IMR-90 (cell line): ENCODE measurements around the gene MRTFA. TPM values are rescaled to one million over a fixed set of nuclear protein-coding genes. Genes with fewer than 3 reads are reported as not detected.

Experiments
- ATAC-seq: fragments of 200-7000 bp; cut with Tn5 transposase; 2 replicates; pipeline ENCODE4 v1.9.1; 2020; ENCODE audit warnings: low read depth, mild to moderate bottlenecking, moderate library complexity
- BruUV-seq: library from RNA; stranded (reverse); fragments of 400-500 nt; replicated peaks from 2 replicates; lab custom pipeline; 2021; lab: Mats Ljungman, UMichigan
- CTCF ChIA-PET: fragments of 300-600 bp; formaldehyde crosslinking; extraction: SDS; loops from one replicate; lab custom pipeline; 2021; ENCODE audit warnings: antibody characterized with exemption; lab: Yijun Ruan, JAX
- POLR2A ChIA-PET: fragments of 300-600 bp; sonication (Branson Sonifier 250); formaldehyde crosslinking; loops from one replicate; lab custom pipeline; 2022; ENCODE audit warnings: antibody characterized with exemption; ENCODE audit not compliant: unreplicated experiment; lab: Charles Lee
- DNase-seq: peaks from one replicate; pipeline ENCODE4 v3.0.0; 2013
- H2AFZ ChIP-seq: replicated peaks from 2 replicates; pipeline ENCODE3; 2013; ENCODE audit warnings: low read length, mild to moderate bottlenecking; ENCODE audit not compliant: poor library complexity
- H2AK5ac ChIP-seq: 2 replicates; pipeline ENCODE4 v1.6.1; 2013; ENCODE audit warnings: low read depth, low read length, inconsistent platforms
- H2AK9ac ChIP-seq: replicated peaks from 2 replicates; pipeline ENCODE3; 2013; ENCODE audit warnings: mild to moderate bottlenecking, low read depth, low read length, moderate library complexity; ENCODE audit not compliant: poor library complexity
- H2BK120ac ChIP-seq: 2 replicates; pipeline ENCODE4 v1.6.1; 2013; ENCODE audit warnings: low read depth, low read length, inconsistent platforms
- H2BK15ac ChIP-seq: 3 replicates; pipeline ENCODE4 v1.6.1; 2013; ENCODE audit warnings: low read depth, low read length, inconsistent platforms
- H2BK20ac ChIP-seq: 2 replicates; pipeline ENCODE4 v1.6.1; 2013; ENCODE audit warnings: low read depth, mild to moderate bottlenecking, inconsistent platforms, low read length, moderate library complexity
- H2BK5ac ChIP-seq: 2 replicates; pipeline ENCODE4 v1.6.1; 2013; ENCODE audit warnings: mild to moderate bottlenecking, low read depth, low read length, inconsistent platforms; ENCODE audit not compliant: poor library complexity, severe bottlenecking
- H3K14ac ChIP-seq: replicated peaks from 2 replicates; pipeline ENCODE4 v1.6.1; 2013; ENCODE audit warnings: low read depth, low read length, inconsistent platforms
- H3K18ac ChIP-seq: 2 replicates; pipeline ENCODE4 v1.6.1; 2013; ENCODE audit warnings: low read depth, low read length, control low read depth
- H3K23ac ChIP-seq: 2 replicates; pipeline ENCODE4 v1.6.1; 2013; ENCODE audit warnings: low read depth, low read length, inconsistent platforms
- H3K27ac ChIP-seq: 2 replicates; pipeline ENCODE4 v1.5.1; 2013; ENCODE audit warnings: mild to moderate bottlenecking, control low read depth, low read length; ENCODE audit not compliant: insufficient read depth
- H3K27me3 ChIP-seq: 2 replicates; pipeline ENCODE4 v1.6.1; 2013; ENCODE audit warnings: low read length; ENCODE audit not compliant: control insufficient read depth, insufficient read depth
- H3K36me3 ChIP-seq: 2 replicates; pipeline ENCODE4 v1.6.1; 2013; ENCODE audit warnings: low read length, mixed read lengths; ENCODE audit not compliant: control insufficient read depth, insufficient read depth
- H3K4ac ChIP-seq: 2 replicates; pipeline ENCODE4 v1.6.1; 2013; ENCODE audit warnings: low read depth, low read length, inconsistent platforms
- H3K4me1 ChIP-seq: 2 replicates; pipeline ENCODE4 v1.6.1; 2013; ENCODE audit warnings: low read length, mixed read lengths; ENCODE audit not compliant: control insufficient read depth, insufficient read depth
- H3K4me2 ChIP-seq: 2 replicates; pipeline ENCODE4 v1.6.1; 2013; ENCODE audit warnings: low read depth, mild to moderate bottlenecking, control low read depth, low read length, moderate library complexity
- H3K4me3 ChIP-seq: 2 replicates; pipeline ENCODE4 v1.5.1; 2013; ENCODE audit warnings: low read depth, mild to moderate bottlenecking, control low read depth, low read length, moderate library complexity; ENCODE audit not compliant: insufficient read depth
- H3K56ac ChIP-seq: 2 replicates; pipeline ENCODE4 v1.6.1; 2013; ENCODE audit warnings: low read length, inconsistent platforms; ENCODE audit not compliant: insufficient read depth; ENCODE audit errors: extremely low read depth
- H3K79me1 ChIP-seq, 2 experiments: 2 replicates each; pipeline ENCODE4 v1.6.1; 2013; ENCODE audit warnings: low read length in 2 of 2, inconsistent platforms in 1 of 2, low read depth in 1 of 2
- H3K9ac ChIP-seq: 2 replicates; pipeline ENCODE4 v1.6.1; 2013; ENCODE audit warnings: low read depth, low read length, control low read depth
- H3K9me1 ChIP-seq: 2 replicates; pipeline ENCODE4 v1.6.1; 2013; ENCODE audit warnings: low read length, inconsistent platforms; ENCODE audit not compliant: insufficient read depth
- H3K9me3 ChIP-seq: 2 replicates; pipeline ENCODE4 v1.6.1; 2013; ENCODE audit warnings: low read length; ENCODE audit not compliant: control insufficient read depth, insufficient read depth
- H4K20me1 ChIP-seq: 2 replicates; pipeline ENCODE4 v1.6.1; 2013; ENCODE audit warnings: low read length, inconsistent platforms; ENCODE audit not compliant: insufficient read depth
- H4K5ac ChIP-seq: 2 replicates; pipeline ENCODE4 v1.6.1; 2013; ENCODE audit warnings: mild to moderate bottlenecking, low read depth, low read length, control low read depth
- H4K8ac ChIP-seq, 2 experiments: 2 replicates each; pipeline ENCODE4 v1.6.1; 2013; ENCODE audit warnings: low read depth in 2 of 2, low read length in 2 of 2, control low read depth in 1 of 2, inconsistent platforms in 1 of 2
- H4K91ac ChIP-seq: 2 replicates; pipeline ENCODE4 v1.6.1; 2013; ENCODE audit warnings: low read depth, low read length, inconsistent platforms; ENCODE audit not compliant: insufficient read depth
- FOS ChIP-seq: fragments of 150-350 bp; IDR thresholded peaks from 2 replicates; pipeline ENCODE4 v1.6.1; 2016; ENCODE audit warnings: low read depth, low read length
- RCOR1 ChIP-seq: IDR thresholded peaks from 2 replicates; pipeline ENCODE4 v1.6.1; 2012; ENCODE audit warnings: mild to moderate bottlenecking, low read length, improper control_type of control experiment; ENCODE audit not compliant: insufficient replicate concordance
- USF2 ChIP-seq: fragments of 150-350 bp; IDR thresholded peaks from 2 replicates; pipeline ENCODE4 v1.6.1; 2017; ENCODE audit warnings: mild to moderate bottlenecking, antibody characterized with exemption, low read length, low read depth
- WGBS, 2 experiments: methylation state at CpG; one replicate each; pipeline versions ENCODE4 v1.1.5 to v1.1.7; 2013; ENCODE audit warnings: missing lambda C conversion rate in 2 of 2; ENCODE audit not compliant: insufficient read length in 1 of 2; ENCODE audit errors: extremely low coverage in 2 of 2; 5-methylcytosine and 5-hydroxymethylcytosine counted together
- dilution Hi-C: fragments of 300-500 bp; cut with HindIII; formaldehyde crosslinking; loops from one replicate; pipeline ENCODE4 v1.14.3; 2018; ENCODE audit warnings: low sequenced_read_pairs; ENCODE audit not compliant: unreplicated experiment
- in situ Hi-C: fragments of 300-500 bp; cut with MboI; formaldehyde crosslinking; loops from 3 replicates; pipeline ENCODE4 v1.14.3; 2019; ENCODE audit warnings: low sequenced_read_pairs, inconsistent platforms, mixed read lengths
- intact Hi-C: fragments of 100-400 bp; cut with micrococcal nuclease; formaldehyde crosslinking; loops from 2 replicates; pipeline ENCODE4 v1.10.0; 2022
- polyA plus RNA-seq, 3 experiments: library from polyadenylated mRNA; depleted of rRNA; stranded (reverse); fragments of >200 nt; gene quantifications; 2 replicates each; pipeline ENCODE4 v1.2.3, GENCODE V29; 2012; ENCODE audit warnings: low replicate concordance in 1 of 3
- total RNA-seq: library from RNA; depleted of rRNA; stranded (reverse); fragments of >200 nt; gene quantifications from 2 replicates; pipeline ENCODE4 v1.2.3, GENCODE V29; 2012

MRTFA gene
- total and polyA plus RNA-seq, 2 of the 4 experiments (the other 2 are of a cell fraction): 12.5 to 17.2 TPM

GRCh38 chr22:40507491-40507890 lies 129.0 kb downstream of the MRTFA start:
- intact Hi-C loops (no loop called here), in situ Hi-C loops (no loop called here), dilution Hi-C loops (no loop called here)
- DNase-seq (no peak), ATAC-seq (no peak)
- Histone ChIP-seq H3K4ac (0 out of 2 replicates have a peak overlapping the region, but pooled peaks have one; percentile 11), H3K56ac (no peak overlapping the region), H2AFZ (no peak overlapping the region), H2BK15ac (peak overlapping the region; percentile 6; the same call in 1 of the 3 replicates), H3K23ac (peak overlapping the region; percentile 55; the same call in 1 of the 2 replicates), H3K9me1 (peaks cover 29% of the 10 kb centered on the region), H3K27ac (no peak overlapping the region), H2AK9ac (no peak overlapping the region), H3K4me1 (peaks cover 35% of the 10 kb centered on the region), H2BK5ac (no peak overlapping the region), H3K79me1 (peaks cover 42 to 85% of the 10 kb centered on the region in 2 experiments), H4K5ac (0 out of 2 replicates have a peak overlapping the region, but pooled peaks have one; percentile 36), H2BK20ac (no peak overlapping the region), H3K18ac (no peak overlapping the region), H2BK120ac (0 out of 2 replicates have a peak overlapping the region, but pooled peaks have one; percentile 22), H4K20me1 (no peaks in the 10 kb centered on the region), H2AK5ac (peak overlapping the region; percentile 39; the same call in 1 of the 2 replicates), H3K36me3 (no peaks in the 10 kb centered on the region), H4K91ac (peak overlapping the region; percentile 47; the same call in 1 of the 2 replicates), H3K4me2 (no peak overlapping the region), H3K27me3 (no peaks in the 10 kb centered on the region), H4K8ac (no peak overlapping the region; a peak in 1 of 4 replicates), H3K4me3 (no peak overlapping the region), H3K9ac (no peak overlapping the region), H3K14ac (no peak overlapping the region), H3K9me3 (no peaks in the 10 kb centered on the region)
- 100% methylated on average over 1 of the region's 6 CpGs; no CpG with 5 or more reads in 1 of the 2 experiments for WGBS, 2 experiments
- no TSS peak for BruUV-seq
- TF ChIP-seq FOS: no peak
- no peak for TF ChIP-seq RCOR1
- no peak for TF ChIP-seq USF2
- CTCF ChIA-PET: no interaction called here
- POLR2A ChIA-PET: no interaction called here
